HG02884 (cell line): ENCODE results near the gene SOBP.
"Not testable (repeated sequence)": the region's sequence is repeated elsewhere in the genome, so short reads cannot be mapped to it uniquely, and the experiment has no call there.

Experiments used
- ATAC-seq: cut with Tn5 transposase; IDR thresholded peaks from one replicate; pipeline ENCODE4 v1.9.1; 2021; ENCODE audit warnings: mild to moderate bottlenecking, moderate library complexity; ENCODE audit not compliant: unreplicated experiment

The SOBP gene

DNA sequence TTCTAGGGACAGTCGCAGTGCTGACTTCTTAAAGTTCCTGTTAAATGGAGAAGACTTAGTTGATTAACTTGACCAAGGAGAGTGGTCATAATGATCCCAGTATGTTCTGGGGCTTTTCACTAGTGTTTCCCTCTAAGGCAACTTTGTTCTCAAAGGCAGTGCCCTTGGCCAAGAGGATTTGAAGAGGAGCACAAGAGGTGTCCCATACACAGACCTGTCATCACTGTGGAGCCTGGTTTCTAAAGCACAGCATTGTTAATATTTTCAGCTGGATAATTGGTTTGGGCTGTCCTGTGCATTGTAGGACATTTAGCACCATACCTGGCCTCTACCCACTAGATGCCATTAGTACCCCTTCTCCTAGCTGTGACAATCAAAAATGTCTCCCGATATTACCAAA, 30.8 kb downstream of the SOBP start:
- not testable (repeated sequence) for ATAC-seq

- no peak for ATAC-seq
Measured at GRCh38 chr6:107523054-107523791, 33.3 kb downstream of the SOBP start.

GRCh38 chr6:107523794-107524193, 33.9 kb downstream of the SOBP start:
- ATAC-seq: no peak

DNA sequence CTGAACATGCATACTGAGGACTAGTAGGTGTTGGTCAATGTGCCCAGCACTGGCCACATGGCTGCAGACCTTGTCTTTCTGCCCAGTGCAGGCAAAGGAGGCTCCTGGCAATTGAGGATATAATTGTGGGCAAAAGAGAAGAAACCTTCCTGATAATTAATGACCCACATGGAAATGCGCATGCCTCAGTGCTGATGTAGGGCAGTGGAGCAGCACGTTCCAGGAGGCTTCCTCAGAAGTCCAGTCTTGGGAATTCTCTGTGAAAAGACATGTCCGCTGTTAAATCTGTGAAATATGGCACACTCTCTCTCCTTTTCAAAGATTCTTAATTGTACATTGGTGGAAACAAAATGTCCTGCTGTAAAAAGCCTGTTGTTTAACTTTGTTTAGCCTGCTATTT, 34.7 kb downstream of the SOBP start:
- ATAC-seq: no peak

- no peak for ATAC-seq
Measured at GRCh38 chr6:107531868-107532267, 42.0 kb downstream of the SOBP start.

- ATAC-seq: no peak
Measured at GRCh38 chr6:107532706-107533105, 42.8 kb downstream of the SOBP start.

- no peak for ATAC-seq
Measured at GRCh38 chr6:107533415-107534059, 43.6 kb downstream of the SOBP start.

GRCh38 chr6:107534571-107535141, 44.7 kb downstream of the SOBP start:
- no peak for ATAC-seq

GRCh38 chr6:107535626-107536025, 45.7 kb downstream of the SOBP start:
- ATAC-seq: no peak

- no peak for ATAC-seq
Measured at GRCh38 chr6:107536180-107536961, 46.5 kb downstream of the SOBP start.

GRCh38 chr6:107537559-107537958, 47.6 kb downstream of the SOBP start:
- ATAC-seq: no peak

- ATAC-seq: no peak
Measured at GRCh38 chr6:107538856-107539387, 49.0 kb downstream of the SOBP start.

- no peak for ATAC-seq
Measured at GRCh38 chr6:107539409-107539808, 49.5 kb downstream of the SOBP start.

- no peak for ATAC-seq
Measured at GRCh38 chr6:107539849-107540464, 50.0 kb downstream of the SOBP start.

GRCh38 chr6:107540465-107540857, 50.5 kb downstream of the SOBP start:
- ATAC-seq: no peak

GRCh38 chr6:107542192-107542668, 52.3 kb downstream of the SOBP start:
- no peak for ATAC-seq

DNA sequence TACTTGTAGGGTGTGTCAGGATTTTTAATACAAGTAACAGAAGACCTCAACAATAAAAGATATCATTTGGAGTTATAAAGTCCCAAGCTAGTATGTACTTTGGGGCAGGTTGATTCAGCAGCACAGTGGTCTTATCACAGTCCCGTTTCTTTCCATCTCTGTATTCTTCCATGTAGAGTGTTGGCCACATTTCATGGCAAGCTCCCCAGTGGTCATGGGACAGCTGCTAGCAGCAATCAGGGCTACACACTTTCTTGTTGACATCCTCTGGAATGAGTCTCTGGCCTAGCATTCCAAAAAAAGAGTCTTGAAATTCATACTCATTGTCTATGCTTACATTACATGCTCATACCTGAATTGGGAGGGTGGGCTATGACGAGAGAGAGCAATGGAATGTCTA, 53.2 kb downstream of the SOBP start:
- no peak for ATAC-seq

DNA sequence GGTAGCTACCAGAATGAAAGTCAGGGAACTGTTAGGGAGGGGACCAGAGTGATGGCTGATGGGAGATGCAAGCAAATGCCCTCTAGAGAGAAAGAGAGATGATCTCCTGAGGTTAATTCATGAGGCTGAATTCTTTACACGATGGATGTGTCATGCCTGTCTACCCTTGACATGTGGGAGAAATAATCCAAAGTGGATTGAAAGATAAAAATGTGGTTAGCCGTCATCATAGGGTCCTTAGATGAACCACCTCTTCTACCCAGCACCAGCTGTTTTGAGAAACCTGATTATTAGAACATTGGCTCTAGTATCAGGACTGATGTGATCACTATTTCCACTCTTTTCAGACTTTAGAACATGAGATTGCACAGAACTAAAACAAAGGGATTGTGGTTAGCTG, 53.6 kb downstream of the SOBP start:
- no peak for ATAC-seq

DNA sequence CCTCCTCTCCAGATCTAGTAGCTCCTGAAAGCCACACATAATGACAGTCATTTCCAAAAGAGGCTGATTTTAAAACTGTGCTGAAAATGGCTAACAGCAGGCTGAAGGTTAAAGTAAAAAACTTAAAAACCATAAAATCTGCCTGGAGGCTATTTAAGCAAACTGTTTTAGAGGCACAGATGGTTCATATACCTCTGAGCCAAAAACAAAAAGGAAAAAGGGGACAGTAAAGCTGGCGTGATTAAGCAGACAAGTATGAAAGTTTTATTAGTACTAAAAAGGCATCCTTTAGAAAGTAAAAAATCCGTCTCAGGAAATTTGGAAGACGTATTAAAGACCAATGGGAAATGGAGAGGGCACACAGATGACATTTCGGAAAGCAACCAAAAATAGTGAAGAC, 55.8 kb downstream of the SOBP start:
- no peak for ATAC-seq

GRCh38 chr6:107546691-107547450, 57.0 kb downstream of the SOBP start:
- ATAC-seq: no peak
